IPS-18a (cell line): ENCODE results near the gene GALNT7.
A peak's percentile ranks its signal among the peaks of the same experiment; 100 is the strongest.

Experiments used
- H3K27ac ChIP-seq: one replicate; pipeline ENCODE4 v1.5.1; 2013; ENCODE audit warnings: low read length
- H3K27me3 ChIP-seq: one replicate; pipeline ENCODE4 v1.6.1; 2013; ENCODE audit warnings: mild to moderate bottlenecking, low read length; ENCODE audit not compliant: control insufficient read depth, insufficient read depth
- H3K36me3 ChIP-seq: one replicate; pipeline ENCODE4 v1.6.1; 2013; ENCODE audit warnings: low read depth, low read length; ENCODE audit not compliant: control insufficient read depth
- H3K4me1 ChIP-seq: one replicate; pipeline ENCODE4 v1.6.1; 2013; ENCODE audit warnings: low read depth, low read length; ENCODE audit not compliant: control insufficient read depth
- H3K4me3 ChIP-seq: one replicate; pipeline ENCODE4 v1.5.1; 2013; ENCODE audit warnings: low read length
- H3K9ac ChIP-seq: one replicate; pipeline ENCODE4 v1.6.1; 2013; ENCODE audit warnings: mild to moderate bottlenecking, low read length, moderate library complexity
- H3K9me3 ChIP-seq: one replicate; pipeline ENCODE4 v1.6.1; 2013; ENCODE audit warnings: low read depth, low read length; ENCODE audit not compliant: control insufficient read depth

GALNT7 gene

DNA sequence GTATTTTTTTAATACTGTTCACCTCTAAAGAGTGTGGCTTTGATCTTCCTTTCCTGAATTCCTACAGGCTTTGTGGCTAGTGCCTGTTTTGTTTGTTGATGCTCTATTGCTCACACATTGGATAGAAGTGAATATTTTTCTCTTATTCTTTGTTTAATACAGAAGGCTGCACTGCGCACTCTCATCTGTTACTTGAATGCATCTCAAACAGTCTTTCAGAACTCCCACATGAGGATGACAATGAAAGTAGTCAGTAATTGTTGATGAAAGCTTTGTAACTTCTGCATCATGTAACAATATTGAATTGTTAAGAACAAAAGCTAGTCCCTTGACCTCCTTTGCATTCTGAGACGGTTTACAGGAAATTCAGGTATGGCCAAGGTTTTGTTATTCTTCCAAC, 29.1 kb upstream of the GALNT7 start:
- Histone ChIP-seq H3K9me3 (no peaks in the 10 kb centered on the region), H3K9ac (no peak overlapping the region), H3K4me3 (no peak overlapping the region), H3K27me3 (no peaks in the 10 kb centered on the region), H3K27ac (no peak overlapping the region), H3K36me3 (no peaks in the 10 kb centered on the region), H3K4me1 (peaks cover 9% of the 10 kb centered on the region)

GRCh38 chr4:173145131-173145530, 23.5 kb upstream of the GALNT7 start:
- no peaks in the 10 kb centered on the region for H3K36me3 ChIP-seq
- no peaks in the 10 kb centered on the region for H3K27me3 ChIP-seq
- H3K27ac ChIP-seq, result no peak overlapping the region
- no peaks in the 10 kb centered on the region for H3K9me3 ChIP-seq
- H3K4me1 ChIP-seq, result peaks cover 5% of the 10 kb centered on the region
- H3K4me3 ChIP-seq, result no peak overlapping the region
- H3K9ac ChIP-seq, result no peak overlapping the region

- no peaks in the 10 kb centered on the region for H3K9me3 ChIP-seq
- no peaks in the 10 kb centered on the region for H3K27me3 ChIP-seq
- no peak overlapping the region for H3K9ac ChIP-seq
- no peak overlapping the region for H3K27ac ChIP-seq
- peaks cover 2% of the 10 kb centered on the region for H3K4me1 ChIP-seq
- no peaks in the 10 kb centered on the region for H3K36me3 ChIP-seq
- no peak overlapping the region for H3K4me3 ChIP-seq
Measured at GRCh38 chr4:173146456-173146855, 22.2 kb upstream of the GALNT7 start.

- H3K4me1 ChIP-seq, result no peaks in the 10 kb centered on the region
- no peak overlapping the region for H3K4me3 ChIP-seq
- no peaks in the 10 kb centered on the region for H3K27me3 ChIP-seq
- no peaks in the 10 kb centered on the region for H3K9me3 ChIP-seq
- no peak overlapping the region for H3K9ac ChIP-seq
- no peak overlapping the region for H3K27ac ChIP-seq
- H3K36me3 ChIP-seq, result no peaks in the 10 kb centered on the region
Measured at GRCh38 chr4:173151496-173151895, 17.1 kb upstream of the GALNT7 start.

DNA sequence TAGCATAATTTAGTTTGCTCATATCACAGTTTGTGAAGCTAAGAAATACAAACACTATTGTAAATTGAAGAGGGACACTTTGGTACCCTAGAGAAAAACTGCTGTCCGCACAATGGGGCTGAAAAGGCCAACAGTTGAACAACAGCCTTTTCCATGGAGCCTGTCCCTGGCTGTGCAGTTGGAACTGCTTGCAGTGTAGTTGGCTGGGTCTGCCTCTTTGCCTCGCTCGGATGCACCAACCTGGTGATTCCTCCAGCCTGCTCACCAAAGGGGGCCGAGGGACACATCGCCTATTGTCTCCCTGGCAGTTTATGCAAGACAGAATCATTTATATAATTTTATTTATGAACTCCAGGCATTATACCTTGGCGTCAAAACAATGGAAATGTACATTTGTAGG, 16.5 kb upstream of the GALNT7 start:
- no peaks in the 10 kb centered on the region for H3K27me3 ChIP-seq
- H3K4me3 ChIP-seq, result no peak overlapping the region
- no peak overlapping the region for H3K9ac ChIP-seq
- H3K27ac ChIP-seq, result no peak overlapping the region
- no peaks in the 10 kb centered on the region for H3K9me3 ChIP-seq
- H3K4me1 ChIP-seq, result no peaks in the 10 kb centered on the region
- no peaks in the 10 kb centered on the region for H3K36me3 ChIP-seq

DNA sequence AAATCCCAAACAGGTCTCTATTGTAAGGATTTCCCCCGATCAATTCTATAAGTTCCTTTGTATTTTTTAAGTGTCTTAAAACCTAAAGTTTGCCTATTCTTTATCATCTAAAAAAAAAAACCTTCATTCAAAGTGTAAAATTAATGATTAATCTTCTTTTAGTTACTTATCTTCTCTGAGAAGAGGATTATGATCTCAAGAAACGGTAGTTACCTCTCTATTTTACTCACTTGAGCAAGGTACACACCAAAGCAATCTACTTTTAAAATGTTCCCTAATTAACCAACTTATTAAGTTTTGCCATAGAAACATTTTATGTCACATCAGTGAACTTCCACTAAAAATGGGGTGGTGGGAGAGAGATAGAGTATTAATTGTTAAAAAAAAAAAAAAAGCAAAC, 15.2 kb upstream of the GALNT7 start:
- no peaks in the 10 kb centered on the region for H3K27me3 ChIP-seq
- H3K27ac ChIP-seq, result no peak overlapping the region
- no peak overlapping the region for H3K4me3 ChIP-seq
- H3K4me1 ChIP-seq, result no peaks in the 10 kb centered on the region
- no peak overlapping the region for H3K9ac ChIP-seq
- no peaks in the 10 kb centered on the region for H3K36me3 ChIP-seq
- no peaks in the 10 kb centered on the region for H3K9me3 ChIP-seq

DNA sequence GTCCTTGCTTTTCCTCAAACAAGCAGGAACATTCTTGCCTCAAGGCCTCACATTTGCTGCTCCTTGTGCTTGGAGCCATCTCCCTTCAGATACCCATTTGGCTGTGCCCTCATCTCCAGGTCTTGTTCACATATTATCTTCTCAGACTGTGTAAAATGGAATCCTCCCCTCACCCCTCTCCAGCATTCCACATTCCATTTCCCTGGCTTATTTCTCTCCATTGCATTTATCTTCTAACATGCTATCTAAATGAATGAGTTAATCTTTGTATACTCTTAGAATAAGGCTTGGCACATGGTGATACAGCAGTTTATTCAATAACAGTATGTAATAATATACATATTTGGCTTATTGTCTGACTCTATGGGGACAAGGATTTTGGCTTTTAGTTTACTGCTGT, 8.8 kb upstream of the GALNT7 start:
- H3K9ac ChIP-seq, result no peak overlapping the region
- no peaks in the 10 kb centered on the region for H3K9me3 ChIP-seq
- H3K27ac ChIP-seq, result no peak overlapping the region
- no peak overlapping the region for H3K4me3 ChIP-seq
- H3K27me3 ChIP-seq, result no peaks in the 10 kb centered on the region
- no peaks in the 10 kb centered on the region for H3K36me3 ChIP-seq
- no peaks in the 10 kb centered on the region for H3K4me1 ChIP-seq

DNA sequence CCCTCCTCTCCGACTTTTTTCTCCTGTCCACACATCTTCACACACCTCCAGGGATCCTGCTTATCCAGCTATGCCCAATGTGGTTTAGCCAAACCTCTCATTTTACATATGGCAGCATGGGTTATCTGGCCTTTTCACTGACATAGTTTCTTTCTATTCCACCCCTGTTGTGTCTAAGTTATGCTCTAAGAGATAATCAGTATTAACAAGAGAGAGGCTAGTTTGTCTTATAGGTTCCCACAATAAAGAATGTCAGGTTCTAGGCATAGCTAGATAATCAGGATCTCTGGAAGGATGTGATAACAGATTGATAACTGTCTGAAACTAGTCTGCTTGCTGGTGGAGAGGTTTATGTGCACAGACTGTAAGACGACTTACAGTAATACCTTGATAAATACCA, 7.7 kb upstream of the GALNT7 start:
- H3K9ac ChIP-seq, result no peak overlapping the region
- H3K27ac ChIP-seq, result no peak overlapping the region
- no peaks in the 10 kb centered on the region for H3K4me1 ChIP-seq
- H3K27me3 ChIP-seq, result no peaks in the 10 kb centered on the region
- H3K9me3 ChIP-seq, result no peaks in the 10 kb centered on the region
- H3K36me3 ChIP-seq, result no peaks in the 10 kb centered on the region
- no peak overlapping the region for H3K4me3 ChIP-seq

GRCh38 chr4:173161311-173161710, 7.3 kb upstream of the GALNT7 start:
- no peaks in the 10 kb centered on the region for H3K36me3 ChIP-seq
- H3K9me3 ChIP-seq, result no peaks in the 10 kb centered on the region
- H3K27ac ChIP-seq, result no peak overlapping the region
- H3K9ac ChIP-seq, result no peak overlapping the region
- H3K4me3 ChIP-seq, result no peak overlapping the region
- no peaks in the 10 kb centered on the region for H3K4me1 ChIP-seq
- no peaks in the 10 kb centered on the region for H3K27me3 ChIP-seq

DNA sequence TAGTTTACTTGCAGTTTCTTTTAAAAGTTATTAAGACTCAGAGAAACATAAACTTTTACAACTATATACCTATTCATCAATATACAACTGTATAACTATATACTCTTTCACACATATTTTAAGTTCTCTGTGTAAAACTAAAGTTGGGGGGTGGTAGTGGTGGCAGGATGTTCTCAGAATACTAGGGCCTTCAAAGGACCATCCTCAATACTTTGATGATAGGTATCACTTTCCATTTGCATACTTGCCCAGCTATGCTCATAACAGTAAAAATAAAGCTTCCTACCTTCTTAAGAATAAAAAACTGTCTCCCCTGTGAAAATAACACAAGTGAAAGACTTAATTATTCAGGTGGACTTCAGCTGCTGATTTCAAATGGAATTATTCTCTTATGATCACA, 2.9 kb upstream of the GALNT7 start:
- no peak overlapping the region for H3K4me3 ChIP-seq
- H3K36me3 ChIP-seq, result no peaks in the 10 kb centered on the region
- peaks cover 10% of the 10 kb centered on the region for H3K4me1 ChIP-seq
- H3K27me3 ChIP-seq, result no peaks in the 10 kb centered on the region
- H3K9ac ChIP-seq, result no peak overlapping the region
- H3K27ac ChIP-seq, result no peak overlapping the region
- H3K9me3 ChIP-seq, result no peaks in the 10 kb centered on the region

DNA sequence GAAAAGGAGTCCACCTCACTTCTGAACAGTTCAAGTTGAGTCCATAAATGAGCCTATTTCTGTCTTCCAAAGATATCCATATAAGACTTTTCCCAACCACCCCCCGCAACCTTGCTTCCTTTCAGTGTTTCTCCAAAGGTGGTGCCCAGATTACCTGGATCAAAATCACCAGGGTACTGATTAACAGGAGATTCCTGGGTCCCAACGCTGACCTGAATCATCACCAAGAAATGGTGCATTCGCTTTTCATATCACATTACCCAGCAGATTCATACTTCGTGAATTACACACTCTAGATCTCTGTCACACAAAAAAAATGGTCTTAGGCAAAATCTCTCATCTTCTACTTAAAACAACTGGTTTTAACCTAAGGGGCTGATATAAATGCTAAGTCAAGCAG, 2.1 kb upstream of the GALNT7 start:
- Histone ChIP-seq H3K9ac (no peak overlapping the region), H3K4me1 (peaks cover 18% of the 10 kb centered on the region), H3K36me3 (no peaks in the 10 kb centered on the region), H3K27ac (no peak overlapping the region), H3K9me3 (no peaks in the 10 kb centered on the region), H3K4me3 (no peak overlapping the region), H3K27me3 (no peaks in the 10 kb centered on the region)

DNA sequence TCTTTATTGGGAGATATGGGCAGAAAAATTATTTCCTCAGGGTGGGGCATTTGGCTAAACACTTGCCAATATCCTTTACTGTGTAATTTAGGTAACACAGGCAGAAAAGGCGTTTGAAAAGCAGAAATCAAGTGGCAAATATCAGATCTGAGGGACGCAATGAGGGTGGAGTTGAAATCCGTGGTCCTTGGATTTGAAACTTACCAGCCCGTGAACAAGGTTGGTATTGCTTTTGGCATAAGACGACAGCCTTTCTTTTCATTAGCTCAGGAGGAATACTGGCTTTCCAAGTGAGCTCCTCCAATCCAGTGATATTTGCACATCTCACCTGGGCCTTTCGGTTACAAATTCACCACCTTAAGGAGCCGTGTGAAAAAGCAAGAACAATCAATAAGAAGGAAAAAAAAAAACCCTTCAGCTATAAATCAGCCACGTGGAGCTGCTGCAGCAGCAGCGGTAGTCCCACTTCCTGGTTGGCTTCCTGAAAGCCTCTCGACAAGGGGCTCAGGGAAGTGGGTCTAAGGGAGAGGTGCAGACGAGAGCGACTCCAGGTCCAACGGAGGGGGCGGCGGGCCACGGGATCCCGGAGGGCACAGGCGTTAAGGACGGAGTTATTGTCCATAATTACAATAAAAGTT, 734 bp upstream of the GALNT7 start:
- Histone ChIP-seq H3K4me1 (peaks cover 32% of the 10 kb centered on the region), H3K4me3 (peak overlapping the region; percentile 87), H3K9ac (peak overlapping the region; percentile 89), H3K36me3 (no peaks in the 10 kb centered on the region), H3K9me3 (no peaks in the 10 kb centered on the region), H3K27ac (peak overlapping the region; percentile 90), H3K27me3 (no peaks in the 10 kb centered on the region)
